ENCODE results near the gene KRT73. TPM values are rescaled to one million over a fixed set of nuclear protein-coding genes. Genes with fewer than 3 reads are reported as not detected.

KRT73 gene
- total and polyA plus RNA-seq, 2 experiments from 2014 or later = not detected

- Histone ChIP-seq H3K36me3 (ENCODE audit: insufficient read depth) (no peaks in the 10 kb centered on the region), H3K27me3 (ENCODE audit: insufficient read depth) (no peaks in the 10 kb centered on the region), H3K9me2 (ENCODE audit: insufficient read depth) (0 out of 2 replicates have a peak, but pooled peaks cover 4% of the 10 kb centered on the region), H3K4me2 (no peak overlapping the region), H3K4me3 (no peak overlapping the region), H4K20me1 (replicated peaks; ENCODE audit: insufficient read depth) (no peaks in the 10 kb centered on the region), H3F3A (replicated peaks; ENCODE audit: low read depth) (no peaks in the 10 kb centered on the region), H3K79me2 (replicated peaks; ENCODE audit: insufficient read depth) (no peaks in the 10 kb centered on the region), H3K4me1 (ENCODE audit: insufficient read depth) (no peaks in the 10 kb centered on the region), H2AFZ (no peak overlapping the region), H3K27ac (ENCODE audit: low read depth) (no peak overlapping the region)
- Mint-ChIP-seq H3K4me1 (no peaks in the 10 kb centered on the region), H3K9me3 (peaks cover 10% of the 10 kb centered on the region; the same call in 2 of the 3 replicates), H3K27me3 (ENCODE audit: insufficient read depth, low read depth, poor library complexity) (peaks cover 9% of the 10 kb centered on the region), H3K4me3 (no peak overlapping the region), H3K27ac (no peak overlapping the region), H3K36me3 (ENCODE audit: low read depth) (no peaks in the 10 kb centered on the region)
- TF ChIP-seq ZNF114 (CRISPR knock-in tag; IDR thresholded peaks at IDR 0.05) (no peak), EZH2phosphoT487 (IDR thresholded peaks at IDR 0.05; ENCODE audit: unreplicated experiment) (no peak), EZH2 (IDR thresholded peaks at IDR 0.05; ENCODE audit: low read depth, unreplicated experiment) (no peak), JUNB (IDR thresholded peaks at IDR 0.05; ENCODE audit: unreplicated experiment) (no peak), REST (IDR thresholded peaks at IDR 0.05; ENCODE audit: unreplicated experiment) (no peak), POLR2AphosphoS5 (IDR thresholded peaks at IDR 0.05; ENCODE audit: low read depth) (no peak), NANOG (IDR thresholded peaks at IDR 0.05; ENCODE audit: borderline replicate concordance) (no peak), ZNF331 (CRISPR knock-in tag; IDR thresholded peaks at IDR 0.05; ENCODE audit: low read depth) (no peak), CREB1 (CRISPR knock-in tag; IDR thresholded peaks at IDR 0.05; ENCODE audit: low read depth) (no peak), ETS1 (IDR thresholded peaks at IDR 0.05) (no peak), STAT1 (IDR thresholded peaks at IDR 0.05; ENCODE audit: unreplicated experiment) (no peak), ZNF462 (CRISPR knock-in tag; IDR thresholded peaks at IDR 0.05) (no peak), CTCF (conservative IDR thresholded peaks at IDR 0.05; ENCODE audit: low read depth in 2 of 2) (no peak)
- DNase-seq (ENCODE audit: low spot score) (no peak), ATAC-seq (no peak)
Observed at GRCh38 chr12:52649066-52649465, 30.7 kb upstream of the KRT73 start.

Measured in GM23338 (cell line).